Stimulated activated CD4-positive, alpha-beta T cell treated with anti-CD3 and anti-CD28 coated beads, Interleukin-12 subunit alpha, Interleukin-12 subunit beta, amount 100 ng/mL, for 48 hours (primary cell): ENCODE data around the gene ACE2.
"Not testable (repeated sequence)": the region's sequence is repeated elsewhere in the genome, so short reads cannot be mapped to it uniquely, and the experiment has no call there.

ENCODE experiments used
- DNase-seq, 3 donors: peaks; one replicate each; pipeline ENCODE4 v3.0.0-alpha.2; 2020; ENCODE audit warnings: low read depth in 2 of 3, low spot score in 1 of 3

ACE2 gene

DNA sequence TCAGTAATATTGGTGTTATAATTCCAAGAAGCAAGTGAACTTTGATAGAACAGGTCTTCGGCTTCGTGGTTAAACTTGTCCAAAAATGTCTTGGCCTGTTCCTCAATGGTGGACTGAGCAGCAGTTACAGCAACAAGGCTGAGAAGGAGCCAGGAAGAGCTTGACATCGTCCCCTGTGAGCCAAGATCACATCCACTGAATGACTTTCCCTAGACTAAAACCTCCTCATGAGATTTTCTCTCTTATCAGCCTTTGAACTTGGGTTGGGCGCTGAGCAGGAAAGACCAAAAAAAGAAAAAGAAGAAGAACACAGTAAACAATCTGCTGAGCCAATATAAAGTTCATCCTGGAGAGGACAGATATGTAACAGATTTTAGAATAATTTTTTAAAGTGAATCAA is at the start of gene ACE2:
ACE2 (minus strand) TSS at position 216 of the 400 bp plus-strand sequence; CDS start at position 167, 49 bp downstream.
- DNase-seq, result no peak

DNA sequence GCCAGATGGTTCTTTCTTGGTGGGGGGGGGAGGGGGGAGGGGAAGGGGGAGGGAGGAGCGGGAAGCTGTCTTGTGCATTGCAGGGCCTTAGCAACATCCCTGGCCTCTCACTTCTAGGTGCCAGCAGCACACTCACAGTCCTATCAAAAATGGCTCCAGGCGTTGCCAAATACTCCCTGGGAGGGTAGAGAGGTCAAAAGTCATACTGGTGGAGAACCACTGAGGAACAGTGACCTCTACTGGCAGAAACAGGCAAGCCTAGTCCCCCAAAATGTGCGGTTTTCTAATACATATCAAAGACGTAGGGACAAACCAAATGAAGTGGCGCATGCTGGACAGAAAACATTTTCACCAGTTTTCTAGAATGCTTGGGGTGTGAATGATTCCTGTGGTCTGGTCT is 46.8 kb upstream of the ACE2 start:
- DNase-seq, result not testable (repeated sequence)

DNA sequence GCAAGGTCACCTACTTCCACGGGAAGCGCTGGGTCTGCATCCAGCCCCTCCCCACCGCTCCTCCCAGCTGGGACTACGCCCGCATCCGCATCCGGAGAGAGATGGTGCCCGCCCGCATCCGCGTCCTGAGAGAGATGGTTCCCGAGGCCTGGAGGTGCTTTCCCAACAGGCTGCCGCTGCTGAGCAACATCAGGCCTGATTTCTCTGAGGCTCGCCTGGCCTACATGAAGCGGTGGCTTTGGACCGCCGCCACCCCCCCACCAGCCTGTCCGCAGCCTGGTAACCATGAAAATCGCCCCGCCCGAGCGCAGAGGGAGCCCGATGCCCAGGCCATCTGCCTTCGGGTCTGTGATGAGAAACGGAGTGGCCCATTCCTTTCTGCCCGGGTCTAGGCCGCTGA is 45.8 kb upstream of the ACE2 start:
- no peak for DNase-seq

DNA sequence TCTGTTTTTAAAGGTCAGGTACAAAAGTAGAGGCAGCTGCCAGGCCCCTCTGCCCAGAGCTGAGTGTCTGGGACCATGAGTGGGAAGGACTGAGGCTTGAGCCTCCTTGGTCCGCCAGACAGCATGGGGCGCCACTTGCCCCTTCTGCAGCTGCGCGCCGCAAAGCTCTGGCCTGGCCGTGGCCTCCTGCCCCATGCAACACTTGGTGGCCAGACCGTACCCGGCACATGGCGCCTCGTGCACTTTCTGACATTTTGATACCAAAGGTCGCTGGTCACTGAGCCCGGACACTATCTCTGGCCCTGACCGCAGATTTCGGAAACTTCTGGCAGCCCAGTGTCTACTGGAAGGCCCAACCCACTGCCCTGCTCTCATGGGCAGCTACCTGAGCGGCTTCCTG is 45.3 kb upstream of the ACE2 start:
- DNase-seq, result no peak

DNA sequence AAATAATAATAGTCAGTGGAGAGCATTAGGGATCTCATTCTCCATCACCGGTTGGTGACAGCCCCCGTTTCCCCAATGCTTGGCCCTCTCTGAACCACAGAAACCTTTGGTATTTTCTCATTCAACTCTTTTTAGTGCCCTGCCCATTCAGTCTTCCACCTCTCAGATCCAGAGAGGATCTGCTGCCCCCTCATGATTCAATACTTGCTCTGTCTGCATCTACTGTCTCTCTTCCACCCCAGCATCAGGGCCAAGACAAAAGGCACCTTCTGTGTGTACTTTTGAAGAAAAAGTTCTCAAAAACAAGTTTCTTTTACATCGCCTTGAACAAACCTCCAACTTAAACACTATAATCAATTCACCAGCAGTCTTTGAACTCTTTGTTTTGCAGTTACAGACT is 44.5 kb upstream of the ACE2 start:
- no peak for DNase-seq

DNA sequence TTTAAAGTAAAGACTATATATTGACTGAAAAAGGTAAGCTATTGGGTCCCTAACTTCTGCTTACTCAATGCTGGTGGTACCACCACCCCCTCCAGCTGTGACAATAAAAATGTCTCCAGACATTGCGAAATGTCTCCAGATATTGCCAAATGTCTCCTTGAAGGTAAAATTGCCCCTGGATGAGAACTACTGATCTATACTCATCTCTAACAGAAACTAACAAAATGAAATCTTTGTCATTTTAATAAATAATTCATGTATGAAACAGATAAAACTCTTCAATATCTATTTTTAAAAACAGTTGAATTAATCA is 43.8 kb upstream of the ACE2 start:
- DNase-seq, result no peak

DNA sequence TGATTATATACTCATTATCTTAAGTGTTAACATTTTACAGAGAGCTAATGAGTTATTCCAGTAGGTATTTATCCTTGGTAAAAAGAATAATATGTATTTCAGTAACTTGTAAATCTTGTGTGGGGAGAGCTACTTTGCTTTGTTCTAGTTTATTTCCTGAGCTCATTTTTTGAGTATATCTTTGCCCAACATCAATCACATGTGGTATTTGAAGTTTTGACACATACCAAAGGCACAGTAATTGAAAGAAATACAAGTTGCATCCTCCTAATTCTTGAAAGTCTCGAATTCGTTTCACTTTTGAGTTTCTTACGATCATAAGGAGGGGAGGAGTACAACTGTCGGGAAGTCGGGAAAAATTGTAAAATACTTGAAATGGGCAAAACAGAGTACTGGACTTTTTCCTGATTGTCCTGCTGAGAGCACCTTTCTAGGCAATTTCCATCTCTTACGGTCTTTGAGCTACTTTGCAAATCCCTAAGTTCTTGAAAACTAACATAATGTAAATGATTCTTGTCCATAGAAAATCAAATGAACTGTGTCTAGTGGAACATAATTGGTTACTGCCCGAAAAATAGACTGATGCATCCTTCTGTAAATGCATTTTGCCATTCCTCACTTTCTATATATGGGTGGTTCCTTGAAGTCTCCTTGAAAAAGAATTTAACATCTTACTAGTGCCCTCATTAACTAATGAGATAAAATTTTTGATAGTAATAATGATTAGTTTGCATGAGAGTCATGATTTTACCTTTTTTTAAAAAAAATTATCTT is 43.2 kb upstream of the ACE2 start:
- no peak for DNase-seq

DNA sequence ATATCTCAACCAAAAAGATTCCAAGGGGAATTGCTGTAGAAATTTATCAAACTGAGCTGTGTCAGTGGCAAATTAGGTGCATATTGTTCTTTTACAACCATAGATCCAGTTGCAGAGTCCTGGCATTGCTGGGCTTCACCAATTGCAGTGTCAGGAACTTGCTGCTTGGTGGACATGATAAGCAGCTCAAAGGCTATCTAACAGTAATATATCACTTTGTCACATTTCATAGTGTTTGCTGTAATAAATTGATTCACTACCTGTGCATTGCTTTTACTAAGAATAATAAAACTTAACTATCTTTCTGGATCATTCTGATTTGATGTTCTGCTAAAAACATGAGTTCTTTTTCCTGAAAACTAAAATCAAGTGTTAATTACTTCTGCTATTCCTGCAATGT is 30.9 kb upstream of the ACE2 start:
- no peak for DNase-seq

DNA sequence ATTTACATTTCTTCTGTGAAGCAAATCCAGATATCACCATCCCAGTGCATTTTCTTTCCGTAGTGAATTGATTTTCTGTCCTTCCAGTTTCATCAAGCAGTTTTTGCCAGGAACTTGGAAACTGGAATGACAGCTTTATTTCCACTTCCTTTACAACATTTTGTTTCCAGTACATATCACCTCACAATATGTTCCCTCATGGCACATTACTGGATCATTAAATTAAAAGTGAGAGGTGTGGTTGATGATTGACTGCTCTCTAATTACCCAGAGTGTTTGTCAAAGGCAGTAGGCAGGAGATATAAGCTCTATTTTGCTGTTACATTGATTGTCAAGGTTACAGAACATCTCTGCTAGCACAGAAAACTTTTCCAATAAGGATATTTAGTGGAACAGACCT is 22.3 kb upstream of the ACE2 start:
- DNase-seq, result no peak

DNA sequence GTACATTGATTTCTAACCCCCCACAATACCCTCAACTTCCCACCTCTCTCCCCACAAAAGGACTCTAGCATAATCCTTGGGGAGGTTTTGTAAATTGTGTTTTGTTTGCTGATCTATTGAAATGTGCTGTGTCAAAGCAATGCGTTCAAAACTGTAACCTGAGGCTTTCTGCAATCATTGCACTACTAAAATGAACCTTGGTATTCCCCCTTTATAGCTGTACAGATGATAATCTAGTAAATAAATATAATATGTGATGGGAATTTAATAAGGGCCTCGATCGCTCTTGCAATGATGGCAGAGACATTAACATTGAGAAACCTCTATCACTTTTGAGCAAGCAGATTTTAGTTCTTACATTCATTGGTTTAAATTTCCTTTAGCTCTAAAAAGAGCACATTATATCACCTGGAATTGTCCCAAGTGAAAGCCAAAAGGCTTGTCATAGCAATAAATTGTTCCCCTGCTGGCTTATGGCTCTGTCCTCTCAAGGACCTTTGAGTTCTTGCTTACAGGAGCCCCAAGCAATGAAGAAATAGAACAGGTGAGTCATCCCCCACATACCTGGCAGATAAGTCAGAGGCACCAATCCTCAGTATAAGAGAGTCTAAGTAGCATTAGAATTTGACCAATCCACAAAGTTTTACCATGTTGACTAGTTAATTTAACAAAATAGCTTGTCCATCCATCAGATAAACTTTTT is 18.4 kb upstream of the ACE2 start:
- DNase-seq, result no peak

DNA sequence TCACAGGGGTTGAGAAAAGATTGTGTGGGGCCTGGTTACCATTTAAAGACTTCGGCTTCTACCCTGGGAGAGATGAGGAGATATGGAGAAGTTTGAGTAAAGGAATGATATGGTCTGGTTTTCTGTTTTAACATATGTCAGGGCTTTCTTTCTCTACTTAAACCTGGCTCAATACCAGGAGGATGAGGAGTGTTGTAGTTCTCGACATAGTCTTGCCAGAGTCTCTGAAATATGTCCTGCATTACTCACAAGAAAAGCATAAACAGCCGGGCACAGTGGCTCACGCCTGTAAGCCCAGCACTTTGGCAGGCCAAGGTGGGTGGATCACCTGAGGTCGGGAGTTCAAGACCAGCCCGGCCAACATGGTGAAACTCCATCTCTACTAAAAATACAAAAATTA is 16.4 kb upstream of the ACE2 start:
- no peak for DNase-seq

DNA sequence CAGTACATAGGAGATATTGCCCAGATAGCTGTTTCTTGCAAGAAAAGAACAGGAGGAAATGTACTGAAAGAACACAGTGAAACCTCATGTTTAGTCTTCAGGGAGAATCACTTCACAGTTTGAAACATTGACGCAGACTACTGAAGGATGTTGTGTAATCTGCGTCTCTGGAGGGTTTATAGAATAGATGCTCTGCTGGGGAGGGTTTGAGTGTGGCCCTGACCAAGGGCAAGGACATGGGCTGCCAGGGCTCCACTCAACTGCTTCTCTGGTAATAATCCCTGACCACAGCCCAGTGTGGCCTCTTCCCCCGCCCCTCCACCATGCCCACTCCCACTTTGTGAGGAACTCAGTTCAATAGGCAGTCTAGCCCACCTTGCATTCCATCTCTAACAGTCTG is 15.8 kb upstream of the ACE2 start:
- no peak for DNase-seq

DNA sequence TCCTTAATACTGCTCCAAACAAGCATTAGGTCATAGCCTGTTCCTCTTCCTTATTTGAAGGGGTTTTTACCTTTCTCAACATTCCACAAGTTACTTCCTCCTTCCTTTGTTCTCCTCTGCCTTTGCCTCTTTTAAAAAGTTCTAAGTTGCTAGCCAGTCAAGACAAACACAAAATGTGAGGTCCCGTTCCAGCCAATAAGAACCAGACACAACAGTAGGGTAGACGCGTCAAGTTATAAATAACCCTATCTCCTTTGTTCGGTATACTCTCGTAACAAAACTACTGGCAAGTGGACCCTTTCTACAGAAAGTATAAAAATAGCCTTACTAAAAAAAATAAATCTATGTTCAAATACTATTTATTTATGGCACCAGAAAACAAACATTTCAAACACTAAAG is 6.3 kb upstream of the ACE2 start:
- DNase-seq, result no peak

DNA sequence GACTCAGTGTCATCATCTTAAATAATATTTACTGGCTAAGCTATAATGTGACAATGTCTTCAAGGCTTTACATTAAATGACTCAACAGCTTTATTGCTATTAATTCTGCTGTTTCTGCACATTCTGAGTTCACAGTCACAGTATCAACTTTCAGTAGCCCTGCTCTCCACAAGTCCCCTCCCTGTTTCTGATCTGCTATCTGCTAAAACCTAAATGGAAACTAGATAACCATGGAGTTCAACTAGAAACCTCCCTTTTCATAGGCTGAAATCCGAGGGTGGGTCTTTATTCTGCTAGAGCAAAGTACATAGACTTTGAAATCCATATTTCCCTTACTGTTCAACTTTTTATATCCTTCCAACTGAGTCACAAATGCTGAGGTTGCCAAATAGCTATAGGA is 5.4 kb upstream of the ACE2 start:
- DNase-seq, result no peak

DNA sequence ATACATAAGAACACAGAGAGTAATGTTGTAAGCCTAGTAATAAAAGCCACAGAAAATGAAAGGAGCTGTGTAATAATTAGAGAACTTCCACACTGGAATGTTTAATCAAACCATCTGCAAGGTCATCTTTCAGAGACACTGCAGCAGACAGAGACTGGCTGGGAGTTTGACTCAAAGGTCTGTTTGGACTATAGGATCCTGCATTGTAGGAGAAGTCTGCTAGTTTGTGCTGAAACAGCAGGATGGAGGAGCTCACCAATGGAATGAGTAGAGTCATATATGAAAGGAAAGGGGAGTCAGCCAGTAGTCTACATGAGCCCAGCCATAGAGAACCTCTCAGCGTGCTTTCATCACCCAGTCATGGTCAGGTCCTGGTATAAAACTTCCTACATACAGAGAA is 4.5 kb upstream of the ACE2 start:
- no peak for DNase-seq

DNA sequence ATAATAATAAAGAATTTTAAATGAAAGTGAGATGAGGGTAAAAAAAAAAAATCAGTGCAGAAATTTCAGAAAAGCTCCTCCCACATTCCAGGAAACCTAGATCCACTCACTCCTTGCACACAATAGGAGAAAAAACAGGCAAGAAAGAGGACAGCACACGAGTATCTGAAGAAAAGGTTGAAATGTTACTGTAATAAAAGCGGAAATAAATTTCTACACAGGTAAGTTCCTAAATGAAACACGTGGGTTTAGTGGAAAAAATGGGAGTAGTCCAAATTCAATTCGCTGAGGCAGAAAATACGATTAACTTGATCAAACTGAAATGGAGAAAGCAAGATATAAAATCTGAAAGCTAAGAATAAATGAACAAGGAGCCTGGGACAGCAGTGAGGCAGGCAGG is 2.0 kb upstream of the ACE2 start:
- DNase-seq, result no peak

DNA sequence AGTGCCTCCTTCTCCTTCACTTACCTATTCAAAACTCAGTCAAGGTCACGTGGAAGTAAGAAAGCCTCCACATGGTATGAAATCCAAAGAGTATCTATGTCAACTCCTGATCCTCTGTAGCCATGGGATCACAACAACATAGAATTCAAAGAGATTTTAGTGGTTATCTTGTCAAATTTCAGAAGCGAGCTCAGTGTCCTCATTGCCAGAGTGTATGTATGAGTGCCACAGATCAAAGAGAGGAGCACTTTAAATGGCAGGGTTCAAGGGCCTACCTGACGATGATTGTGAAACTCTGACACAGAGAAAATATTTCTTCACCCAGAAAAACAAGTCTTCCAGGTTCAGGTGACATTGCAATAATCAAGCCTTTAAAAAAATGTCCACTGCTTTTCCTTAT is 1.2 kb upstream of the ACE2 start:
- no peak for DNase-seq

DNA sequence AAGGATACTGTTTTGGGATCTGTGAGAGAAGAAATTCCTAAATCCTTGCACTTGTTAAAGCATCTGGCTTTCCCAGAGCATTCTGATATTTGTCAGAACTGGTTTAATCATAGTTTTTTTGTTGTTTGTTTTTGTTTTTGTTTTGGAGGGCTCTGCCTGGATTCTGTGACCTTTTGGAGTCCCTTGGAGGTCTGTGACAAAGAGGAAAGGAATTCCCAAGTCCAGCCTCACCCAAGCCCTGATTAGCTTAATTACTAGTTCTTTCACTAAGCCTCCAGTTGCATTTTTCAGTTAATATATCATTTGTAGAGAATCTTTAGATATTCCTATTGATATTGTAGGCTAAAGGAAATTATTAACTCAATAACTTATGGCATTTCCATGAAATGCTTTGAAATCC is 711 bp downstream of the ACE2 start:
- no peak for DNase-seq

DNA sequence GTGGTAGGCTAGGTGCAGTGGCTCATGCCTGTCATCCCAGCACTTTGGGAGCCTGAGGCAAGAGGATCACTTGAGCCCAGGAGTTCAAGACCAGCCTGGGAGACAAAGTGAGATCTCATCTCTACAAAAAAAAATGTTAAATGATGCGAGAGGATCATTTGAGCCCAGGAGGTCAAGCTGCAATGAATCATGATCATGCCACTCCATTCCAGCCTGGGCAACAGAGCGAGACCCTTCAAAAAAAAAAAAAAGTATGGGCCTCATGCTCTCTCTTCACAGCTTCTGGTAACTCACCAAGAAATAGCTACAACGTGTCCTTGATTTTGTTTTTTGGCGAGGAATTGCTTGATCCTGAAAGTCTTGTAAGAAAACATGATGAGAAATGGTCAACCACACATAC is 1.3 kb downstream of the ACE2 start:
- DNase-seq, result no peak

DNA sequence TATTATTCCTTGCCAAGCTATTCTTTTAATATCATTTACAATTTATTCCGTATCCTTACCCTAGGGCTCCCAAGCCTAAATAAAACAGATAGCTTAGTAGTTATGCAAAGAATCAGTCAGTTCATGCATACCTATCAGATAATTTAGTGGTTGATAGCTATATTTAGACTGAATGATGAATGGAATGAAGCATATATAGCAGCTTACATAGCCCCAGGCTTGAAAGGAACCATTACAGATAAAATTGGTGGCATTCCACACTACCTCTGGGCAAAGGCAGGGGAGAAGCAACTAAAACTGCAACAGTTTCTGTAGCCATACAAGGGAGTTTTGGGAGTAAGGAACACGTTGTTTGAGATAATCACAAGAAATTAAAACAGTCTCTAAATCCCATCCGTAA is 2.7 kb downstream of the ACE2 start:
- no peak for DNase-seq

DNA sequence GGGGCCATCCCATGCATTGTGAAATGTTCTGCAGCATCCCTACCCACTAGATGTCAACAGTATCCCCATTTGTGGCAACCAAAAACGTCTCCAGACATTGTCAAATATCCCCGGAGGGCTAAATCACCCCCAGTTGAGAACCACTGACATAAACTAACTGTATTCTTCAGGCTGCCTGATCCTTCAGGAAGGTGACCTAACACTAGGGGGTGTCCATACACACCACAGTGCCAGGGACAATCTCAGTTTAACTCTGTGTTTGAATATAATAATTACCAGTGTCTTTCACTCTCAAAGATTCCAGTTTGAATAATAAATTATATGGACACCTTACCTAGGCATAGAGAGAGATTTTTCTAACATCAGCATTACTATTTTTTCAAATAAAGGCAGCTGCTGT is 6.4 kb downstream of the ACE2 start:
- no peak for DNase-seq

DNA sequence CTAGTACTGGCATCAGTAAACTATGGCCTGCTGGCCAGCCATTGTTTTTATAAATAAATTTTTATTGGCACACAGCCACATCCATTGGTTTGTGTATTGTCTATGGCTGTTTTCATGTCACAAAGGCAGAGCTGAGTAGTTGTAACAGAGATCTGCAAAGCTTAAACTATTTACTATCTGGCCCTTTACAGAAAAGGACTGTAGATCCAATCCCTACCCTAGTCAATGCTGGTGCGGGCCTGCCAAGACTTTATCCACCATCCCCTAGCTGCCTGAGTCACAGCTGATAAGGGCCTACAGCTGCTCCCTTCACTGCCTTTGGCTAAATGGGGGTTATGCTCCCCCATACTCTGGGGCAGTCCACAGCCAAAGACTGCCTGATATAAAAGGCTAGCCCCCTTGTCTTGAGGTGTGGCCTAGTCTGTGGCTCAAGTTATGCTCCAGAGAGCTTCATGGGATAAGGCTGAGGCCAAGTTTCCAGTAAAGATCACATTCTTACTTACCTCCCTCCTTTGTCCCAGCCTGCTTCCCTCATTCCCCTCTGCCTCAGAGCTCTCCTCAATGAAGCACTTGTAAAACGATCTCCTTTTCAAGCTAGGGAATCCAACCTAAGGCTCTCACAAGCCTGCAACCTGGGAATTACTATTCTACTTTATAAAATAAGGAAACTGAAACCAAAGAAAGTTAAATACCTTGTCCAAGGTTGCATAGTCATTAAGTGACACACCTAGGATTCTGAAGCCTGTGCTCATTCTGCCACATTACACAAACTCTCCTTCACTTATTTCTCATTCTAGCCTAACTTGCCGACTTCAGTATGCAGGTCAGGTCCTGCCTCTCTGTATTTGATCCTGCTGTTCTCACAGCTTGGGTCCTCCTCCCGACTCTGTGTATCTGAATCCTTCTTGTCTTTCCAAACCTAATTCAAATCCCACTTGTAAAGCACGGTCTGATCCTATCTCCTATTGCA is 20.7 kb downstream of the ACE2 start:
- DNase-seq, result no peak
